HepG2 (cell line): ENCODE results near the gene SPSB2. TPM values are rescaled to one million over a fixed set of nuclear protein-coding genes. Genes with fewer than 3 reads are reported as not detected.
A peak's percentile ranks its signal among the peaks of the same experiment; 100 is the strongest.

Experiments used
- CC2D1A ChIP-seq: sonication (generic); formaldehyde crosslinking; IDR thresholded peaks from 2 replicates; pipeline ENCODE4 v1.8.1; 2023; ENCODE audit warnings: mild to moderate bottlenecking, missing genetic modification reagents
- CCAR2 ChIP-seq: fragments of 200-400 bp; formaldehyde crosslinking; optimal IDR thresholded peaks from 2 replicates; pipeline ENCODE3; 2018; ENCODE audit warnings: low read depth, mild to moderate bottlenecking, low read length, moderate library complexity
- CERS6 ChIP-seq: sonication (generic); formaldehyde crosslinking; IDR thresholded peaks from 2 replicates; pipeline ENCODE4 v1.5.0; 2020; ENCODE audit warnings: missing genetic modification reagents
- CREB3 ChIP-seq: sonication (generic); formaldehyde crosslinking; IDR thresholded peaks from 2 replicates; pipeline ENCODE4 v1.5.0; 2020; ENCODE audit warnings: missing genetic modification reagents
- ELF4 ChIP-seq: sonication (generic); formaldehyde crosslinking; IDR thresholded peaks from 2 replicates; pipeline ENCODE4 v1.5.0; 2020; ENCODE audit warnings: missing genetic modification reagents, mild to moderate bottlenecking, moderate library complexity, borderline replicate concordance
- ELK4 ChIP-seq: sonication (generic); formaldehyde crosslinking; IDR thresholded peaks from 2 replicates; pipeline ENCODE4 v1.9.0; 2021; ENCODE audit warnings: missing genetic modification reagents, borderline replicate concordance
- GTF3A ChIP-seq: sonication (generic); formaldehyde crosslinking; conservative IDR thresholded peaks from 2 replicates; pipeline ENCODE4 v1.4.0; 2020; ENCODE audit warnings: mild to moderate bottlenecking, missing genetic modification reagents
- HHEX ChIP-seq: IDR thresholded peaks from 2 replicates; pipeline ENCODE4 v1.6.1; 2016; ENCODE audit warnings: control low read depth
- IKZF5 ChIP-seq: IDR thresholded peaks from 2 replicates; pipeline ENCODE4 v1.6.1; 2018; ENCODE audit warnings: missing genetic modification reagents, mild to moderate bottlenecking, missing compliant biosample characterization
- MIXL1 ChIP-seq: IDR thresholded peaks from 2 replicates; pipeline ENCODE4 v1.6.1; 2016
- STAT6 ChIP-seq: sonication (generic); formaldehyde crosslinking; IDR thresholded peaks from 2 replicates; pipeline ENCODE4 v1.4.0; 2020; ENCODE audit warnings: missing genetic modification reagents, mild to moderate bottlenecking, borderline replicate concordance
- XRCC5 ChIP-seq: fragments of 200-400 bp; formaldehyde crosslinking; optimal IDR thresholded peaks from 2 replicates; pipeline ENCODE3; 2017; ENCODE audit warnings: mild to moderate bottlenecking, low read length
- ZNF232 ChIP-seq: sonication (generic); formaldehyde crosslinking; IDR thresholded peaks from 2 replicates; pipeline ENCODE4 v1.4.0; 2020; ENCODE audit warnings: missing genetic modification reagents, borderline replicate concordance
- polyA plus RNA-seq, 8 experiments: library from polyadenylated mRNA; depleted of rRNA in 3 of 8; stranded (reverse) in 7 of 8; unstranded in 1 of 8; fragments of >200 nt; fragmentation: Illumina TruSeq in 4 of 8; extraction: Trizol in 4 of 8; gene quantifications; 2 replicates each; pipeline versions ENCODE4 v1.2.1 to v1.2.3, GENCODE V29; 2011 to 2016; ENCODE audit warnings: low read depth in 4 of 8, missing spikeins in 1 of 8, mixed read lengths in 1 of 8; ENCODE audit not compliant: insufficient read depth in 1 of 8
- total RNA-seq, 5 experiments: library from RNA; depleted of rRNA; stranded (reverse); fragments of >200 nt; fragmentation: Illumina TruSeq; extraction: Trizol; gene quantifications; 2 replicates each; pipeline ENCODE4 v1.2.3, GENCODE V29; 2016; ENCODE audit warnings: low read depth in 1 of 5
- TF ChIP-seq, protein P1 (sequence below): sonication (generic); formaldehyde crosslinking; IDR thresholded peaks from 2 replicates; pipeline ENCODE4 v1.4.0; 2020; ENCODE audit warnings: mild to moderate bottlenecking, missing genetic modification reagents, borderline replicate concordance
- TF ChIP-seq, protein P2 (sequence below): sonication (generic); formaldehyde crosslinking; IDR thresholded peaks from 2 replicates; pipeline ENCODE4 v1.8.1; 2023; ENCODE audit warnings: mild to moderate bottlenecking, missing genetic modification reagents, borderline replicate concordance

SPSB2 gene
- total and polyA plus RNA-seq, 2 of the 13 experiments (the other 11 are each of a cell fraction or from before 2014, with no cell fraction given): 2.0 to 6.2 TPM

GRCh38 chr12:6890789-6891645 is 17.9 kb upstream of the SPSB2 start (continued):
- no peak for TF ChIP-seq CC2D1A (CRISPR knock-in tag)
- TF ChIP-seq CREB3: peak; percentile 62; the same call in 1 of the 2 replicates
- TF ChIP-seq MIXL1: peak; percentile 38; the same call in 1 of the 2 replicates
- TF ChIP-seq, protein P1, sequence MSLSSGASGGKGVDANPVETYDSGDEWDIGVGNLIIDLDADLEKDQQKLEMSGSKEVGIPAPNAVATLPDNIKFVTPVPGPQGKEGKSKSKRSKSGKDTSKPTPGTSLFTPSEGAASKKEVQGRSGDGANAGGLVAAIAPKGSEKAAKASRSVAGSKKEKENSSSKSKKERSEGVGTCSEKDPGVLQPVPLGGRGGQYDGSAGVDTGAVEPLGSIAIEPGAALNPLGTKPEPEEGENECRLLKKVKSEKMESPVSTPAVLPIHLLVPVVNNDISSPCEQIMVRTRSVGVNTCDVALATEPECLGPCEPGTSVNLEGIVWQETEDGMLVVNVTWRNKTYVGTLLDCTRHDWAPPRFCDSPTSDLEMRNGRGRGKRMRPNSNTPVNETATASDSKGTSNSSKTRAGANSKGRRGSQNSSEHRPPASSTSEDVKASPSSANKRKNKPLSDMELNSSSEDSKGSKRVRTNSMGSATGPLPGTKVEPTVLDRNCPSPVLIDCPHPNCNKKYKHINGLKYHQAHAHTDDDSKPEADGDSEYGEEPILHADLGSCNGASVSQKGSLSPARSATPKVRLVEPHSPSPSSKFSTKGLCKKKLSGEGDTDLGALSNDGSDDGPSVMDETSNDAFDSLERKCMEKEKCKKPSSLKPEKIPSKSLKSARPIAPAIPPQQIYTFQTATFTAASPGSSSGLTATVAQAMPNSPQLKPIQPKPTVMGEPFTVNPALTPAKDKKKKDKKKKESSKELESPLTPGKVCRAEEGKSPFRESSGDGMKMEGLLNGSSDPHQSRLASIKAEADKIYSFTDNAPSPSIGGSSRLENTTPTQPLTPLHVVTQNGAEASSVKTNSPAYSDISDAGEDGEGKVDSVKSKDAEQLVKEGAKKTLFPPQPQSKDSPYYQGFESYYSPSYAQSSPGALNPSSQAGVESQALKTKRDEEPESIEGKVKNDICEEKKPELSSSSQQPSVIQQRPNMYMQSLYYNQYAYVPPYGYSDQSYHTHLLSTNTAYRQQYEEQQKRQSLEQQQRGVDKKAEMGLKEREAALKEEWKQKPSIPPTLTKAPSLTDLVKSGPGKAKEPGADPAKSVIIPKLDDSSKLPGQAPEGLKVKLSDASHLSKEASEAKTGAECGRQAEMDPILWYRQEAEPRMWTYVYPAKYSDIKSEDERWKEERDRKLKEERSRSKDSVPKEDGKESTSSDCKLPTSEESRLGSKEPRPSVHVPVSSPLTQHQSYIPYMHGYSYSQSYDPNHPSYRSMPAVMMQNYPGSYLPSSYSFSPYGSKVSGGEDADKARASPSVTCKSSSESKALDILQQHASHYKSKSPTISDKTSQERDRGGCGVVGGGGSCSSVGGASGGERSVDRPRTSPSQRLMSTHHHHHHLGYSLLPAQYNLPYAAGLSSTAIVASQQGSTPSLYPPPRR: peak; percentile 63; the same call in 1 of the 2 replicates
- no peak for TF ChIP-seq CCAR2
- peak; percentile 77; the same call in 1 of the 2 replicates for TF ChIP-seq STAT6 (CRISPR knock-in tag)
- TF ChIP-seq ELK4 (CRISPR knock-in tag): no peak
- peak; percentile 38; the same call in 1 of the 2 replicates for TF ChIP-seq ZNF232 (CRISPR knock-in tag)
- TF ChIP-seq HHEX (CRISPR knock-in tag): no peak; the same call in 1 of the 2 replicates
- no peak for TF ChIP-seq ELF4 (CRISPR knock-in tag)
- no peak for TF ChIP-seq GTF3A (CRISPR knock-in tag)
- TF ChIP-seq CERS6 (CRISPR knock-in tag): no peak
- TF ChIP-seq, protein P2, sequence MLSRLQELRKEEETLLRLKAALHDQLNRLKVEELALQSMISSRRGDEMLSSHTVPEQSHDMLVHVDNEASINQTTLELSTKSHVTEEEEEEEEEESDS (CRISPR knock-in tag): no peak
- peak; percentile 97 for TF ChIP-seq XRCC5
- TF ChIP-seq IKZF5 (CRISPR knock-in tag): peak; percentile 91; the same call in 1 of the 2 replicates
